Duodenal mucosa (tissue), 2 donors: ENCODE measurements around the gene MAGI1.

ENCODE experiments used
- H3K27ac ChIP-seq: one replicate; pipeline ENCODE4 v1.7.0; 2013; ENCODE audit warnings: low read depth, low read length
- H3K27me3 ChIP-seq, 2 donors: one replicate each; pipeline ENCODE4 v1.7.0; 2013; ENCODE audit warnings: low read length in 2 of 2, control low read depth in 1 of 2; ENCODE audit not compliant: insufficient read depth in 2 of 2, control insufficient read depth in 1 of 2
- H3K36me3 ChIP-seq, 2 donors: one replicate each; pipeline ENCODE4 v1.7.0; 2013; ENCODE audit warnings: low read length in 2 of 2, control low read depth in 1 of 2; ENCODE audit not compliant: insufficient read depth in 2 of 2, control insufficient read depth in 1 of 2
- H3K4me1 ChIP-seq, 2 donors: one replicate each; pipeline ENCODE4 v1.7.0; 2013; ENCODE audit warnings: low read length in 2 of 2, control low read depth in 1 of 2; ENCODE audit not compliant: insufficient read depth in 2 of 2, control insufficient read depth in 1 of 2
- H3K4me3 ChIP-seq, 2 donors: one replicate each; pipeline ENCODE4 v1.7.0; 2013; ENCODE audit warnings: low read length in 2 of 2, low read depth in 1 of 2
- H3K9ac ChIP-seq, 2 donors: one replicate each; pipeline ENCODE4 v1.7.0; 2013; ENCODE audit warnings: low read length in 2 of 2, low read depth in 1 of 2
- H3K9me3 ChIP-seq, 2 donors: one replicate each; pipeline ENCODE4 v1.7.0; 2013; ENCODE audit warnings: low read length in 2 of 2, control low read depth in 1 of 2; ENCODE audit not compliant: control insufficient read depth in 1 of 2

The MAGI1 gene

GRCh38 chr3:65313666-65314065 lies 725.1 kb downstream of the MAGI1 start:
- Histone ChIP-seq H3K27ac (no peak overlapping the region), H3K4me1 (no peaks in the 10 kb centered on the region), H3K27me3 (no peaks in the 10 kb centered on the region), H3K9me3 (no peaks in the 10 kb centered on the region), H3K4me3 (no peak overlapping the region), H3K9ac (no peak overlapping the region), H3K36me3 (no peaks in the 10 kb centered on the region)

GRCh38 chr3:65305836-65306235 lies 732.9 kb downstream of the MAGI1 start:
- no peaks in the 10 kb centered on the region for H3K36me3 ChIP-seq
- no peaks in the 10 kb centered on the region for H3K27me3 ChIP-seq
- H3K27ac ChIP-seq = no peak overlapping the region
- H3K4me1 ChIP-seq = no peaks in the 10 kb centered on the region
- no peak overlapping the region for H3K4me3 ChIP-seq
- H3K9ac ChIP-seq = no peak overlapping the region
- H3K9me3 ChIP-seq = no peaks in the 10 kb centered on the region
